AG10803 (cell line): ENCODE results near the gene PRKCH.

ENCODE experiments used
- DNase-seq: peaks from one replicate; pipeline ENCODE4 v3.0.0; 2010; ENCODE audit warnings: low read depth
- H3K4me3 ChIP-seq: 2 replicates; pipeline ENCODE4 v1.5.1; 2011; ENCODE audit warnings: mild to moderate bottlenecking, low read length, control low read depth
- TF ChIP-seq, protein P1 (sequence below): conservative IDR thresholded peaks from 2 replicates; pipeline ENCODE4 v1.5.1; 2011; ENCODE audit warnings: mild to moderate bottlenecking, low read length, control low read depth, inconsistent platforms

Gene PRKCH

DNA sequence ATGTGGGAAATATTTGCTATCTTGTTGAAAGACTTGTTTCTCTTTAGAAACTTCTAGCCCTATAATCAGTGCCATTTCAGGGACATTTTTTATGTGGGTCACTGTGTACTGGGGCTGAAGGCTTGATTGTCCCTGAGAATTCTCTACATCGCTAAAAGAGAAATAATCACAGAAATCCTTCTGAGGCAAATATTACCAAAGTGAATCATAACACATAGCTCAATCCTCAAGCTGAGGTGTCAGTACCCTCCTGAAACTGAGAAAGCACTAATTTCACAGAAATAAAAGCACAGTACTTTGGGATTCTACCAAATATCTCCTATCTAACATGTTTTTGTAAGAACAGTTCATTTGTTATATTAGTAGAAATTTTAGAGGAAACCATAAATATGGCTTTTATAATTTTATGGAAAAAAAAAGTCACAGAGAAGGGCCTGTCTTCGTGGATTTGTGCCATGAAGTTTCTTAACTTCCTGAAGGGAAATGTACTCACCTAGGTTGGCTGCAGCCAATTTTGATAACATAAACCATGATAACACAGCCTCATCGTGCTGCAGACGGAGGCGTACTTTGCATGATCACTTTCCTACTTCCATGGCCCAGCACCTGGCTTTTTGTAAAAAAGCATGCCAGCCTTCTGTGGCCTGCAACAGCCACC, 210.2 kb downstream of the PRKCH start:
- no peak overlapping the region for H3K4me3 ChIP-seq
- TF ChIP-seq, protein P1, sequence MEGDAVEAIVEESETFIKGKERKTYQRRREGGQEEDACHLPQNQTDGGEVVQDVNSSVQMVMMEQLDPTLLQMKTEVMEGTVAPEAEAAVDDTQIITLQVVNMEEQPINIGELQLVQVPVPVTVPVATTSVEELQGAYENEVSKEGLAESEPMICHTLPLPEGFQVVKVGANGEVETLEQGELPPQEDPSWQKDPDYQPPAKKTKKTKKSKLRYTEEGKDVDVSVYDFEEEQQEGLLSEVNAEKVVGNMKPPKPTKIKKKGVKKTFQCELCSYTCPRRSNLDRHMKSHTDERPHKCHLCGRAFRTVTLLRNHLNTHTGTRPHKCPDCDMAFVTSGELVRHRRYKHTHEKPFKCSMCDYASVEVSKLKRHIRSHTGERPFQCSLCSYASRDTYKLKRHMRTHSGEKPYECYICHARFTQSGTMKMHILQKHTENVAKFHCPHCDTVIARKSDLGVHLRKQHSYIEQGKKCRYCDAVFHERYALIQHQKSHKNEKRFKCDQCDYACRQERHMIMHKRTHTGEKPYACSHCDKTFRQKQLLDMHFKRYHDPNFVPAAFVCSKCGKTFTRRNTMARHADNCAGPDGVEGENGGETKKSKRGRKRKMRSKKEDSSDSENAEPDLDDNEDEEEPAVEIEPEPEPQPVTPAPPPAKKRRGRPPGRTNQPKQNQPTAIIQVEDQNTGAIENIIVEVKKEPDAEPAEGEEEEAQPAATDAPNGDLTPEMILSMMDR = no peak
- DNase-seq = no peak

DNA sequence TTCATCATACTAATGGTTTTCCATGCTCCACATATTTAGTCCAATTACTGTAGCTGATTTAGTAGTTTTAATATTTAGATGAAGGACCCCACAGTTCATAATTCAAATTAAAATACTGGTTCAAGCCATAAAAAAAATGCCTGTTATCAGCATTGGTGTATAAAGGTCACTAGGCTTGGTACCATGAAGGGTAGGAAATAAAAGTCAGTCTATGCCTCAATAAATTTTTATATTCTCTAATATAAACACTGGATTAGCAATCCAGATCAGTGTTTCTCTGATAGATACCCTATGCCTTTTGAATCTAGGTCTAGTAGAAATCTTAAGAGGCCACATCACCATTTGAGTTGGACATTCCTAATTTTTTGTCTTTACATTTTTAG, 210.7 kb downstream of the PRKCH start:
- no peak for DNase-seq
- no peak overlapping the region for H3K4me3 ChIP-seq
- TF ChIP-seq, protein P1 = no peak

DNA sequence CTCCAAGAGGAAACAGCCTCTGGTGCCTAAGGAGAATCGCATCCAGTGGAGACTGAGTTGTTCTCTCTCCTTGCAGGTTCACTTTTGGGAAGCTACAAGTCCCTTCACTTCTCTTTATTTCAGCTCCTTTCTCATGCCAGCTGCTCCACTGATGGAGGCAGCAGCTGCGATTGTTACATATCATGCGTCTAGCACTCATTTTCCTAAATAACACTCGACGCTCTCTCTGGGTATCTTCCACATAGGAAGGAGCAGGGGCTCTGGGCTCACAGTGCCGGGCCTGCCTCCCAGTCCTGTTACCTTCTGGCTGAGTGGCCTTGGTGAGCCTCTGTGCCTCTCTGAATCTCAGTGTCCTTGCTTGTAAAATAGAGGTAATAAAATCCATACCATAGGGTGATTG, 211.4 kb downstream of the PRKCH start:
- no peak for DNase-seq
- TF ChIP-seq, protein P1 = no peak
- no peak overlapping the region for H3K4me3 ChIP-seq

DNA sequence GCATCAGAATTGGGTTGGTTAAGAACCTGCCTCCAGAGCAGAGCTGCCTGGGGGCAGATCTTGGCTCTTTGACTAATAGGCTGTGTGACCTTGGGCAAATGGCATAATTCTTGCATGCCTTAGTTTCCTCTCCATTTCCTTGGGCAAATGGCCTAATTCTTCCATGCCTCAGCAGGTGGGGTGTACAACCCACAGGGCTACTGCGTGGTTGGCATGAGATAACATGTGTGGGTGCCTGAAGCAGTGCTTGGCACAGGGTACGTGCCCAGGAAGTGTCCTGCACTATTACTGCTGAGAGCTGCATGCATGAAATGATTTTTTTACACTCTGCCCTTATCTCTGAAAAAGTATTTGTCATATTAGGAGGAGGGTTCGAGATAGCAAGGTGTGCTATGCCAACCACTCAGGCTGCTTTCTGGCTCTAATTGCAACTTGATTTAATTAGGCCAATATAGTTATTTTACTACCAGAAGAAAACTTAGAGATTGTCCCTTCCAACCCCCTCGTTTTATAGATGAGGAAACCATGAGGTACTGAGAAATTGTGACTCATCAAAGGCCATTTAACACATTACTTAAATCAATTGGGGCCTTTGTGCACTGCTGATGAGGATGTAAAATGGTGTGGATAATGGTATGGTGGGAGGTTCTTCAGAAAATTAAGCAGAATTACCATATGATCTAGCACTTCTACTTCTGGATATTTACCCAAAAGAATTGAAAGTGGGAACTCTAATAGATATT, 212.3 kb downstream of the PRKCH start:
- no peak for DNase-seq
- no peak overlapping the region for H3K4me3 ChIP-seq
- TF ChIP-seq, protein P1 = no peak

DNA sequence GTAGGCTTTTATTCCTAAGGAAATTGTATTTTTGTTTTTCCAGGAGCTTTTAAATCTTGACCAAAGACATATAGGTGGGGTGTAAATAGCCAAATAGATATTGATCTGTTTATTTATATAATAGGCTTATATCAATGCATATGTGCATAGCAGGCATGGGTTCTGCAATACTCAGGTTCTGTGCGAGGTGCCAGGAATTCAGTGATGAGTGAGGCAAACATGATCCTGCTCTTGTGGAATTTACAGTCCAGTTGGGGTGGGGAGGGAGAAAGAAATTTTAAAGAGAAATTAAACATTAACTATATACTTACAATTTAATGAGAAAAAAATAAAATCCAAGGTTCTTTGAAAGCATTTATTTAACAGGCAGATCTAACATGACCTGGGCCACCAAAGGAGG, 213.7 kb downstream of the PRKCH start:
- H3K4me3 ChIP-seq = no peak overlapping the region
- DNase-seq = peak; percentile 69
- TF ChIP-seq, protein P1 = no peak

DNA sequence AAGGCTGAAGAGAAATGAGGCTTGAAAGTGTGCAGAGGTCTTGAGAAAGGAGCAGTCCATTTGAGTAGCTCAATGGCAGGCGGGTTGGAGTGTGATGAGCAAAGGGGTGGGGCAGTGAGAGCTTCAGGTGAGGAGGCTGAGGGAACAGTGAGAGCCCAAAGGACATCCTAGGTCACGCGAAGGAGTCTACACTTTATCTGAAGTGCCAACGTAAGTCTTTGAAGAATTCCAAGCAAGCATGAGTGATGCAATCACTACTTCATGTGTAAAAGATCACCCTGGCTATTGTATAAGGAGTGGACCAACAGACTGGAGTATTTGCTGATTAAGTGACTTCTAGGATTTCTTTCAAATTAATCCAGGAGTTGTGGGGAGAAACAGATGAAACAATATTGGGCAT, 214.1 kb downstream of the PRKCH start:
- DNase-seq = no peak
- no peak overlapping the region for H3K4me3 ChIP-seq
- TF ChIP-seq, protein P1 = no peak
